ENCODE results near the gene PCDH1.

PCDH1 gene

GRCh38 chr5:141869514-141869913, 8.7 kb downstream of the PCDH1 start:
- H3K79me2 ChIP-seq (ENCODE audit: insufficient read depth, low read length), result no peaks in the 10 kb centered on the region
- H3K4me2 ChIP-seq (ENCODE audit: low read depth, low read length, poor library complexity, severe bottlenecking), result no peak overlapping the region
- no peaks in the 10 kb centered on the region for H3K9me3 ChIP-seq (ENCODE audit: insufficient read depth, low read length)
- H3K27me3 ChIP-seq (ENCODE audit: low read length), result no peaks in the 10 kb centered on the region
- H3K27ac ChIP-seq (ENCODE audit: low read depth, low read length), result no peak overlapping the region
- H2AFZ ChIP-seq (ENCODE audit: low read depth, low read length, severe bottlenecking), result no peak overlapping the region
- no peak for TF ChIP-seq EZH2phosphoT487 (conservative IDR thresholded peaks at IDR 0.05; ENCODE audit: low read length)
- TF ChIP-seq CTCF (IDR thresholded peaks at IDR 0.05; ENCODE audit: insufficient read depth, low read length, poor library complexity, severe bottlenecking), result no peak
- H4K20me1 ChIP-seq (ENCODE audit: low read depth, low read length), result no peaks in the 10 kb centered on the region
- H3K9ac ChIP-seq (ENCODE audit: low read length), result no peak overlapping the region
- H3F3A ChIP-seq (ENCODE audit: insufficient read depth), result no peaks in the 10 kb centered on the region
- no peak overlapping the region for H3K4me3 ChIP-seq (ENCODE audit: insufficient read depth, low read length, poor library complexity, severe bottlenecking)
- H3K36me3 ChIP-seq (ENCODE audit: low read length), result no peaks in the 10 kb centered on the region
- H3K9me2 ChIP-seq (replicated peaks; ENCODE audit: insufficient read depth, low read length), result no peaks in the 10 kb centered on the region

GRCh38 chr5:141869040-141869439, 9.2 kb downstream of the PCDH1 start:
- H3K79me2 ChIP-seq (ENCODE audit: insufficient read depth, low read length), result no peaks in the 10 kb centered on the region
- H3K4me2 ChIP-seq (ENCODE audit: low read depth, low read length, poor library complexity, severe bottlenecking), result no peak overlapping the region
- no peaks in the 10 kb centered on the region for H3K36me3 ChIP-seq (ENCODE audit: low read length)
- H3K9ac ChIP-seq (ENCODE audit: low read length), result no peak overlapping the region
- H3F3A ChIP-seq (ENCODE audit: insufficient read depth), result no peaks in the 10 kb centered on the region
- H3K27ac ChIP-seq (ENCODE audit: low read depth, low read length), result no peak overlapping the region
- H3K27me3 ChIP-seq (ENCODE audit: low read length), result no peaks in the 10 kb centered on the region
- H3K9me3 ChIP-seq (ENCODE audit: insufficient read depth, low read length), result no peaks in the 10 kb centered on the region
- TF ChIP-seq CTCF (IDR thresholded peaks at IDR 0.05; ENCODE audit: insufficient read depth, low read length, poor library complexity, severe bottlenecking), result no peak
- H4K20me1 ChIP-seq (ENCODE audit: low read depth, low read length), result no peaks in the 10 kb centered on the region
- no peaks in the 10 kb centered on the region for H3K9me2 ChIP-seq (replicated peaks; ENCODE audit: insufficient read depth, low read length)
- no peak overlapping the region for H3K4me3 ChIP-seq (ENCODE audit: insufficient read depth, low read length, poor library complexity, severe bottlenecking)
- no peak overlapping the region for H2AFZ ChIP-seq (ENCODE audit: low read depth, low read length, severe bottlenecking)

- Histone ChIP-seq H3K4me2 (ENCODE audit: low read depth, low read length, poor library complexity, severe bottlenecking) (no peak overlapping the region), H3K27me3 (ENCODE audit: low read length) (no peaks in the 10 kb centered on the region), H3K27ac (ENCODE audit: low read depth, low read length) (no peak overlapping the region), H3K9me2 (replicated peaks; ENCODE audit: insufficient read depth, low read length) (no peaks in the 10 kb centered on the region), H2AFZ (ENCODE audit: low read depth, low read length, severe bottlenecking) (no peak overlapping the region), H3F3A (ENCODE audit: insufficient read depth) (no peaks in the 10 kb centered on the region), H3K4me3 (ENCODE audit: insufficient read depth, low read length, poor library complexity, severe bottlenecking) (no peak overlapping the region), H4K20me1 (ENCODE audit: low read depth, low read length) (no peaks in the 10 kb centered on the region), H3K9ac (ENCODE audit: low read length) (no peak overlapping the region), H3K79me2 (ENCODE audit: insufficient read depth, low read length) (no peaks in the 10 kb centered on the region), H3K36me3 (ENCODE audit: low read length) (no peaks in the 10 kb centered on the region), H3K9me3 (ENCODE audit: insufficient read depth, low read length) (no peaks in the 10 kb centered on the region)
- TF ChIP-seq EZH2phosphoT487 (conservative IDR thresholded peaks at IDR 0.05; ENCODE audit: low read length) (no peak), CTCF (IDR thresholded peaks at IDR 0.05; ENCODE audit: insufficient read depth, low read length, poor library complexity, severe bottlenecking) (no peak)
These were observed 9.7 kb downstream of the PCDH1 start for GRCh38 chr5:141868541-141868940.

- Histone ChIP-seq H3K9ac (ENCODE audit: low read length) (no peak overlapping the region), H3K9me2 (replicated peaks; ENCODE audit: insufficient read depth, low read length) (no peaks in the 10 kb centered on the region), H3K79me2 (ENCODE audit: insufficient read depth, low read length) (no peaks in the 10 kb centered on the region), H3F3A (ENCODE audit: insufficient read depth) (no peaks in the 10 kb centered on the region), H3K9me3 (ENCODE audit: insufficient read depth, low read length) (no peaks in the 10 kb centered on the region), H4K20me1 (ENCODE audit: low read depth, low read length) (no peaks in the 10 kb centered on the region), H3K4me3 (ENCODE audit: insufficient read depth, low read length, poor library complexity, severe bottlenecking) (no peak overlapping the region), H3K27ac (ENCODE audit: low read depth, low read length) (no peak overlapping the region), H3K36me3 (ENCODE audit: low read length) (no peaks in the 10 kb centered on the region), H2AFZ (ENCODE audit: low read depth, low read length, severe bottlenecking) (no peak overlapping the region), H3K4me2 (ENCODE audit: low read depth, low read length, poor library complexity, severe bottlenecking) (no peak overlapping the region), H3K27me3 (ENCODE audit: low read length) (no peaks in the 10 kb centered on the region)
- TF ChIP-seq EZH2phosphoT487 (conservative IDR thresholded peaks at IDR 0.05; ENCODE audit: low read length) (no peak), CTCF (IDR thresholded peaks at IDR 0.05; ENCODE audit: insufficient read depth, low read length, poor library complexity, severe bottlenecking) (no peak)
These were observed 10.6 kb downstream of the PCDH1 start for GRCh38 chr5:141867651-141868050.
